NB4 (cell line): ENCODE measurements around the gene FNDC11.

Experiments used
- DNase-seq: peaks from one replicate; pipeline ENCODE4 v3.0.0; 2010; ENCODE audit warnings: low read depth
- H3K4me3 ChIP-seq: one replicate; pipeline ENCODE4 v1.5.1; 2011; ENCODE audit warnings: mild to moderate bottlenecking, low read depth, low read length, moderate library complexity
- CTCF ChIP-seq: IDR thresholded peaks from one replicate; pipeline ENCODE4 v1.5.1; 2012; ENCODE audit warnings: low read depth, low read length
- MAX ChIP-seq: IDR thresholded peaks from 2 replicates; pipeline ENCODE4 v1.6.1; 2011; ENCODE audit warnings: low read depth, low read length
- MYC ChIP-seq: IDR thresholded peaks from 2 replicates; pipeline ENCODE4 v1.6.1; 2011; ENCODE audit warnings: low read depth, low read length
- POLR2A ChIP-seq: IDR thresholded peaks from 2 replicates; pipeline ENCODE4 v1.6.1; 2011; ENCODE audit warnings: mild to moderate bottlenecking; ENCODE audit not compliant: insufficient read length; ENCODE audit errors: extremely low read depth

The FNDC11 gene

GRCh38 chr20:63518946-63519667 lies 34.9 kb upstream of the FNDC11 start:
- TF ChIP-seq MYC: no peak
- TF ChIP-seq MAX: no peak
- no peak for DNase-seq
- H3K4me3 ChIP-seq: no peak overlapping the region

GRCh38 chr20:63519668-63520503 lies 34.1 kb upstream of the FNDC11 start:
- no peak for DNase-seq
- no peak for TF ChIP-seq CTCF
- TF ChIP-seq POLR2A: no peak
- TF ChIP-seq MAX: no peak
- TF ChIP-seq MYC: no peak
- no peak overlapping the region for H3K4me3 ChIP-seq

GRCh38 chr20:63520504-63520933 lies 33.4 kb upstream of the FNDC11 start, which contains the start of gene PPDPF:
TSS of gene PPDPF (plus strand) at chr20:63520765. CDS start at chr20:63521309, 544 bp downstream.
- H3K4me3 ChIP-seq: no peak within 1 kb of the TSS
- no peak for DNase-seq
- TF ChIP-seq CTCF (no peak), MYC (no peak), POLR2A (no peak), MAX (no peak)

GRCh38 chr20:63520934-63521601 lies 32.9 kb upstream of the FNDC11 start:
- no peak for DNase-seq

GRCh38 chr20:63521602-63522001 lies 32.4 kb upstream of the FNDC11 start:
- DNase-seq: no peak
- H3K4me3 ChIP-seq: no peak overlapping the region
- no peak for TF ChIP-seq MYC
- TF ChIP-seq POLR2A: no peak
- no peak for TF ChIP-seq CTCF
- no peak for TF ChIP-seq MAX

More at GRCh38 chr20:63520934-63521601, 32.9 kb upstream of the FNDC11 start:
- H3K4me3 ChIP-seq: no peak overlapping the region
- TF ChIP-seq CTCF: no peak
- no peak for TF ChIP-seq POLR2A
- no peak for TF ChIP-seq MAX
- no peak for TF ChIP-seq MYC
